ENCODE results near the gene SLC51B. TPM values are rescaled to one million over a fixed set of nuclear protein-coding genes. Genes with fewer than 3 reads are reported as not detected.

Gene SLC51B
- total RNA-seq, 4 donors from 2014 or later = not detected

DNA sequence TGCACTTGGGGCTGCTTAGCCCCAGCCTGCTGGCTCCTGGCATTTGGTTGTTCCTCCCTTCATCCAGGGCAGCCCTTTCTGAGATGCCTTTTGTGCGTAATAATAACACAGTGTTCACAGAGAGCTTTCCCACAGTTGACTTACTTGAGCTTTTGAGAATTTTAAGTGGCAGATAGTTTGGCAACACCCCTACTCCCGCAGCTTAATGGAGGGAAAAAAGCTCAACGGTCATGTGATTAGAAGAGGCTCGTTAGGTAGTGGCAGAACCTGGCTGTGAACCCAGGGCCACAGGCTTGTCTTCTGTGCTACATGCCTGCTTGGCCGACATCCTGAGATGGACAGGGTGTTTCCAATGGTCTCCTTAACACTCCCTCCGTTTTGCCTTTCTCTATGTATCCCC is 36.1 kb downstream of the SLC51B start:
- Histone ChIP-seq H3K4me3 (no peak overlapping the region), H3K36me3 (no peaks in the 10 kb centered on the region), H3K27me3 (no peaks in the 10 kb centered on the region), H3K4me1 (peaks cover 21 to 24% of the 10 kb centered on the region in 2 donors), H3K27ac (peak overlapping the region in 1 of 4 donors; percentile 9), H3K9me3 (no peaks in the 10 kb centered on the region)
- in situ Hi-C loops (cut with MboI; ENCODE audit: low sequenced_read_pairs in 4 of 4) = loop anchor here in 1 of 4 donors (10.0 kb wide), 1 partner anchor 46 kb away; no protein-coding TSS in a partner anchor
- intact Hi-C loops (cut with DNase I; ENCODE audit: low total_unique reads) = no loop called here
- TF ChIP-seq CTCF (IDR thresholded peaks at IDR 0.05 in 4 of 5, conservative IDR thresholded peaks at IDR 0.05 in 1 of 5) (no peak), POLR2A (IDR thresholded peaks at IDR 0.05) (no peak)
- ATAC-seq (no peak), DNase-seq (no peak)

GRCh38 chr15:65081758-65082157 is 36.6 kb downstream of the SLC51B start:
- Histone ChIP-seq H3K4me3 (no peak overlapping the region), H3K27me3 (no peaks in the 10 kb centered on the region), H3K9me3 (no peaks in the 10 kb centered on the region), H3K36me3 (no peaks in the 10 kb centered on the region), H3K27ac (peak overlapping the region in 1 of 4 donors; percentile 9), H3K4me1 (peaks cover 19% of the 10 kb centered on the region in 2 donors)
- TF ChIP-seq POLR2A (IDR thresholded peaks at IDR 0.05) = no peak
- TF ChIP-seq CTCF (IDR thresholded peaks at IDR 0.05 in 4 of 5, conservative IDR thresholded peaks at IDR 0.05 in 1 of 5) = no peak
- intact Hi-C loops (cut with DNase I; ENCODE audit: low total_unique reads) = no loop called here
- DNase-seq (no peak), ATAC-seq (no peak)
- in situ Hi-C loops (cut with MboI; ENCODE audit: low sequenced_read_pairs in 4 of 4) = loop anchor here in 1 of 4 donors (10.0 kb wide), 1 partner anchor 47 kb away; no protein-coding TSS in a partner anchor

- intact Hi-C loops (cut with DNase I; ENCODE audit: low total_unique reads) = no loop called here
- Histone ChIP-seq H3K36me3 (no peaks in the 10 kb centered on the region), H3K4me3 (no peak overlapping the region), H3K4me1 (peaks cover 18 to 22% of the 10 kb centered on the region in 2 donors), H3K27me3 (no peaks in the 10 kb centered on the region), H3K9me3 (no peaks in the 10 kb centered on the region), H3K27ac (peak overlapping the region in 1 of 4 donors; percentile 8)
- in situ Hi-C loops (cut with MboI; ENCODE audit: low sequenced_read_pairs in 4 of 4) = loop anchor here in 1 of 4 donors (10.0 kb wide), 1 partner anchor 48 kb away; no protein-coding TSS in a partner anchor
- DNase-seq (no peak), ATAC-seq (no peak)
- TF ChIP-seq CTCF (IDR thresholded peaks at IDR 0.05 in 4 of 5, conservative IDR thresholded peaks at IDR 0.05 in 1 of 5) (no peak), POLR2A (IDR thresholded peaks at IDR 0.05) (no peak)
Measured at GRCh38 chr15:65082303-65082953, 37.2 kb downstream of the SLC51B start.

DNA sequence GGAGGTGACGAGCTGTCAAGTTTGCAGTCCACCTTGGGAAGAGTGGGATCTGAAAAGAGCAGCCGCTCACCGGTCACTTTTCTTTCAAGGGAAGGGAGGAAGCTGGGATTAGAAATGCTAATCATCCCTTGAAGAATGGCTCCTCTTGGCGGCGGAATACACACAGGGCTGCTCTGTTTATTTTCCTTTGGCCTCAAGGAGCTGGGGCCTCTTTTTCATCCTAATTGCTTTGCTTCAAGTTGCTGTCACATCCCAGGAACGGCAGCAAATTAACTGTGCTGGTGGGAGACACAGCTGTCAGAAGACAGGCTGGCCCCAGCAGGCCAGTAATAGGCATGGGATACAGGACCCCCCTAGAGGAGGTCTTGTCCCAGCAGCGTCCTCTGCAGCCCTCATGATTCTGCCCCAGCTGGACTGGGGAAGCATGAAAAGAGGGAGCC is 38.1 kb downstream of the SLC51B start:
- Histone ChIP-seq H3K36me3 (no peaks in the 10 kb centered on the region), H3K4me1 (peaks cover 26 to 31% of the 10 kb centered on the region in 2 donors), H3K9me3 (no peaks in the 10 kb centered on the region), H3K27ac (no peak overlapping the region), H3K4me3 (no peak overlapping the region), H3K27me3 (no peaks in the 10 kb centered on the region)
- in situ Hi-C loops (cut with MboI; ENCODE audit: low sequenced_read_pairs in 4 of 4) (loop anchor here in 1 of 4 donors (10.0 kb wide), 1 partner anchor 48 kb away; no protein-coding TSS in a partner anchor), intact Hi-C loops (cut with DNase I; ENCODE audit: low total_unique reads) (no loop called here)
- no peak for TF ChIP-seq POLR2A (IDR thresholded peaks at IDR 0.05)
- TF ChIP-seq CTCF (IDR thresholded peaks at IDR 0.05 in 4 of 5, conservative IDR thresholded peaks at IDR 0.05 in 1 of 5) = peak in 2 of 5 experiments; percentile 29 to 31
- no peak for ATAC-seq
- DNase-seq = no peak
